OCI-LY7 (cell line): ENCODE results near the gene ASAP3. TPM values are rescaled to one million over a fixed set of nuclear protein-coding genes. Genes with fewer than 3 reads are reported as not detected.

Source experiments
- BruUV-seq: library from RNA; stranded (reverse); fragments of 400-500 nt; replicated peaks from 2 replicates; lab custom pipeline; 2021; lab: Mats Ljungman, UMichigan
- CTCF ChIA-PET: fragments of 300-600 bp; sonication (Branson Sonifier 250); formaldehyde crosslinking; loops from one replicate; lab custom pipeline; 2022; ENCODE audit warnings: antibody characterized with exemption; ENCODE audit not compliant: unreplicated experiment; lab: Charles Lee
- POLR2A ChIA-PET: fragments of 300-600 bp; sonication (Branson Sonifier 250); formaldehyde crosslinking; loops from one replicate; lab custom pipeline; 2022; ENCODE audit warnings: antibody characterized with exemption; lab: Charles Lee
- DNase-seq: peaks from one replicate; pipeline ENCODE4 v3.0.0-alpha.2; 2015; ENCODE audit warnings: low spot score
- H2AFZ ChIP-seq: fragments of 200-600 bp; sonication (generic), shearing (Covaris generic); 2 replicates; pipeline ENCODE4 v1.6.1; 2014; ENCODE audit warnings: mild to moderate bottlenecking, antibody characterized with exemption, low read length, moderate library complexity
- H3K27ac ChIP-seq: fragments of 200-600 bp; sonication (generic); 2 replicates; pipeline ENCODE4 v1.5.1; 2014; ENCODE audit warnings: mixed run types, low read depth, mild to moderate bottlenecking, moderate library complexity, low read length, inconsistent platforms; ENCODE audit not compliant: poor library complexity, severe bottlenecking
- H3K36me3 ChIP-seq: fragments of 200-600 bp; sonication (generic); 2 replicates; pipeline ENCODE4 v1.6.1; 2014; ENCODE audit warnings: mild to moderate bottlenecking, antibody characterized with exemption, low read length, moderate library complexity, mixed read lengths; ENCODE audit not compliant: insufficient read depth
- H3K4me1 ChIP-seq: fragments of 200-600 bp; sonication (generic); 2 replicates; pipeline ENCODE4 v1.5.1; 2014; ENCODE audit warnings: mild to moderate bottlenecking, low read length; ENCODE audit not compliant: insufficient read depth, poor library complexity, severe bottlenecking
- H3K4me2 ChIP-seq: fragments of 200-600 bp; sonication (generic); 2 replicates; pipeline ENCODE4 v1.6.1; 2014; ENCODE audit warnings: mild to moderate bottlenecking, low read length
- H3K4me3 ChIP-seq: fragments of 200-600 bp; sonication (generic); 2 replicates; pipeline ENCODE4 v1.5.1; 2014; ENCODE audit warnings: mild to moderate bottlenecking, low read depth, low read length; ENCODE audit not compliant: poor library complexity, severe bottlenecking
- H3K79me2 ChIP-seq: fragments of 200-600 bp; sonication (generic); 2 replicates; pipeline ENCODE4 v1.6.1; 2016; ENCODE audit warnings: low read depth, mild to moderate bottlenecking, low read length, moderate library complexity, mixed read lengths; ENCODE audit not compliant: insufficient read depth
- H3K9me2 ChIP-seq: fragments of 200-600 bp; sonication (generic); 2 replicates; pipeline ENCODE4 v1.6.1; 2016; ENCODE audit warnings: mild to moderate bottlenecking, low read length, mixed read lengths; ENCODE audit not compliant: insufficient read depth
- H3K9me3 ChIP-seq: fragments of 200-600 bp; sonication (generic); 2 replicates; pipeline ENCODE4 v1.6.1; 2014; ENCODE audit warnings: mild to moderate bottlenecking, mixed run types, low read length, mixed read lengths
- H4K20me1 ChIP-seq: fragments of 200-600 bp; sonication (generic); 2 replicates; pipeline ENCODE4 v1.6.1; 2014; ENCODE audit warnings: mild to moderate bottlenecking, antibody characterized with exemption, low read length, moderate library complexity, mixed read lengths; ENCODE audit not compliant: insufficient read depth
- CTCF ChIP-seq: fragments of 200-600 bp; sonication (generic); conservative IDR thresholded peaks from 2 replicates; pipeline ENCODE4 v1.5.1; 2014; ENCODE audit warnings: mild to moderate bottlenecking, antibody characterized with exemption, low read length, moderate library complexity, mixed read lengths
- EZH2phosphoT487 ChIP-seq: fragments of 200-600 bp; sonication (generic); IDR thresholded peaks from 2 replicates; pipeline ENCODE4 v1.6.1; 2018; ENCODE audit warnings: low read depth, borderline replicate concordance, mild to moderate bottlenecking, mixed run types, antibody characterized with exemption, low read length, moderate library complexity, mixed read lengths
- intact Hi-C: fragments of 100-400 bp; cut with micrococcal nuclease; formaldehyde crosslinking; loops from one replicate; pipeline ENCODE4 v1.10.0; 2022; ENCODE audit not compliant: unreplicated experiment
- total RNA-seq, 2 experiments: library from RNA; depleted of rRNA in 1 of 2; stranded (reverse); fragments of >200 nt in 1 of 2; shearing (Covaris generic) in 1 of 2; gene quantifications; 2 replicates each; pipeline ENCODE4 v1.2.3, GENCODE V29; 2014 to 2022

The ASAP3 gene
- total RNA-seq, 2 experiments from 2014 or later = 5.9 to 14.9 TPM

- Histone ChIP-seq H4K20me1 (no peaks in the 10 kb centered on the region), H3K9me2 (no peaks in the 10 kb centered on the region), H3K4me1 (peaks cover 5% of the 10 kb centered on the region), H3K27ac (no peak overlapping the region), H3K4me3 (no peak overlapping the region), H3K4me2 (no peak overlapping the region), H3K36me3 (no peaks in the 10 kb centered on the region), H3K79me2 (no peaks in the 10 kb centered on the region), H2AFZ (no peak overlapping the region), H3K9me3 (no peaks in the 10 kb centered on the region)
- ChIA-PET POLR2A (no interaction called here), CTCF (no interaction called here)
- TF ChIP-seq CTCF (no peak), EZH2phosphoT487 (no peak)
- no TSS peak for BruUV-seq
- intact Hi-C loops = loop anchor here (5.0 to 10.0 kb wide), 2 partner anchors 67 to 109 kb away; no protein-coding TSS in a partner anchor
- DNase-seq = no peak
Observed at GRCh38 chr1:23401313-23401712, 82.7 kb downstream of the ASAP3 start.

GRCh38 chr1:23400324-23401114 is 83.5 kb downstream of the ASAP3 start:
- intact Hi-C loops = loop anchor here (5.0 to 10.0 kb wide), 2 partner anchors 66 to 108 kb away; no protein-coding TSS in a partner anchor
- Histone ChIP-seq H4K20me1 (no peaks in the 10 kb centered on the region), H3K79me2 (no peaks in the 10 kb centered on the region), H3K4me1 (peaks cover 5% of the 10 kb centered on the region), H3K27ac (no peak overlapping the region), H3K9me3 (no peaks in the 10 kb centered on the region), H3K36me3 (no peaks in the 10 kb centered on the region), H3K9me2 (no peaks in the 10 kb centered on the region), H3K4me2 (no peak overlapping the region), H3K4me3 (no peak overlapping the region), H2AFZ (no peak overlapping the region)
- ChIA-PET CTCF (no interaction called here), POLR2A (interaction anchor here (0.6 kb wide), 1 partner anchor 137 kb away, joined by 3 read pairs; no protein-coding TSS in a partner anchor)
- no peak for DNase-seq
- no peak for TF ChIP-seq CTCF
- TF ChIP-seq EZH2phosphoT487 = no peak
- BruUV-seq = no TSS peak

- no TSS peak for BruUV-seq
- Histone ChIP-seq H3K4me3 (no peak overlapping the region), H3K79me2 (no peaks in the 10 kb centered on the region), H3K4me1 (peaks cover 3% of the 10 kb centered on the region), H3K27ac (no peak overlapping the region), H4K20me1 (no peaks in the 10 kb centered on the region), H2AFZ (no peak overlapping the region), H3K36me3 (no peaks in the 10 kb centered on the region), H3K9me3 (no peaks in the 10 kb centered on the region), H3K4me2 (no peak overlapping the region), H3K9me2 (no peaks in the 10 kb centered on the region)
- intact Hi-C loops = no loop called here
- no peak for DNase-seq
- ChIA-PET POLR2A (no interaction called here), CTCF (no interaction called here)
- TF ChIP-seq EZH2phosphoT487 = no peak
- no peak for TF ChIP-seq CTCF
Observed at GRCh38 chr1:23399229-23399628, 84.8 kb downstream of the ASAP3 start.
